GM12878 (cell line): Measurements from ENCODE around the gene ACACA. TPM values are rescaled to one million over a fixed set of nuclear protein-coding genes. Genes with fewer than 3 reads are reported as not detected.

Experiments
- ATAC-seq: fragments of 200-7000 bp; cut with Tn5 transposase; 3 replicates; pipeline ENCODE4 v1.9.1; 2020; ENCODE audit warnings: mild to moderate bottlenecking, moderate library complexity
- BruUV-seq: library from RNA; stranded (reverse); fragments of 400-500 nt; replicated peaks from 2 replicates; lab custom pipeline; 2021; lab: Mats Ljungman, UMichigan
- CTCF ChIA-PET: fragments of 300-600 bp; sonication (Branson Sonifier 250); formaldehyde crosslinking; extraction: SDS; loops from one replicate; lab custom pipeline; 2021; ENCODE audit warnings: inconsistent platforms; lab: Yijun Ruan, JAX
- POLR2A ChIA-PET: fragments of 350-600 bp; formaldehyde crosslinking; extraction: SDS; loops from one replicate; lab custom pipeline; 2021; ENCODE audit warnings: inconsistent platforms; lab: Charles Lee
- RAD21 ChIA-PET: fragments of 300-600 bp; sonication (Branson Sonifier 250); formaldehyde crosslinking; loops from one replicate; lab custom pipeline; 2023; ENCODE audit warnings: antibody characterized with exemption; ENCODE audit not compliant: unreplicated experiment; lab: Charles Lee
- SMC1A ChIA-PET: fragments of 300-600 bp; sonication (Branson Sonifier 250); formaldehyde crosslinking; loops from one replicate; lab custom pipeline; 2023; ENCODE audit not compliant: unreplicated experiment, uncharacterized antibody; lab: Charles Lee
- DNase-seq: peaks from one replicate; pipeline ENCODE4 v3.0.0-alpha.2; 2011; ENCODE audit warnings: low read depth, low spot score
- FAIRE-seq: peaks from 3 replicates; lab custom pipeline; 2011; peaks lifted over from hg19 to GRCh38; lab: Jason Lieb, UNC
- H2AFZ ChIP-seq: 2 replicates; pipeline ENCODE4 v1.6.0; 2011; ENCODE audit warnings: low read depth, low read length, control low read depth; ENCODE audit not compliant: control insufficient read depth
- H3K27ac ChIP-seq: 2 replicates; pipeline ENCODE4 v1.5.1; 2011; ENCODE audit warnings: control low read depth; ENCODE audit not compliant: control insufficient read depth, insufficient read depth
- H3K27me3 ChIP-seq, 2 experiments: replicated peaks in 1 of 2; 2 replicates each; pipeline versions ENCODE4 v1.6.0 to v1.6.1; 2011; ENCODE audit warnings: low read length in 1 of 2; ENCODE audit not compliant: control insufficient read depth in 2 of 2, insufficient read depth in 2 of 2
- H3K36me3 ChIP-seq, 2 experiments: 2 replicates each; pipeline ENCODE4 v1.5.1; 2011; ENCODE audit warnings: low read length in 1 of 2; ENCODE audit not compliant: control insufficient read depth in 2 of 2, insufficient read depth in 2 of 2
- H3K4me1 ChIP-seq: 2 replicates; pipeline ENCODE4 v1.6.1; 2011; ENCODE audit warnings: mild to moderate bottlenecking, low read length, moderate library complexity, mixed read lengths; ENCODE audit not compliant: control insufficient read depth, insufficient read depth
- H3K4me2 ChIP-seq: 2 replicates; pipeline ENCODE4 v1.6.0; 2011; ENCODE audit warnings: control low read depth; ENCODE audit not compliant: control insufficient read depth, insufficient read depth
- H3K4me3 ChIP-seq: fragments of 200-600 bp; sonication (generic); 2 replicates; pipeline ENCODE4 v1.5.1; 2016
- H3K79me2 ChIP-seq: 2 replicates; pipeline ENCODE4 v1.6.0; 2011; ENCODE audit warnings: low read length; ENCODE audit not compliant: control insufficient read depth, insufficient read depth
- H3K9ac ChIP-seq: 2 replicates; pipeline ENCODE4 v1.8.0; 2011; ENCODE audit warnings: low read length, control low read depth, mixed read lengths; ENCODE audit not compliant: control insufficient read depth, insufficient read depth
- H3K9me3 ChIP-seq: replicated peaks from 3 replicates; pipeline ENCODE4 v1.5.1; 2011; ENCODE audit warnings: mild to moderate bottlenecking, low read length; ENCODE audit not compliant: control insufficient read depth, insufficient read depth
- H4K20me1 ChIP-seq: 2 replicates; pipeline ENCODE4 v1.6.0; 2011; ENCODE audit not compliant: control insufficient read depth, insufficient read depth
- ELK1 ChIP-seq: IDR thresholded peaks from 2 replicates; pipeline ENCODE4 v1.6.1; 2012; ENCODE audit warnings: low read depth, low read length, improper control_type of control experiment
- POLR2AphosphoS2 ChIP-seq: IDR thresholded peaks from 2 replicates; pipeline ENCODE4 v1.6.1; 2011; ENCODE audit warnings: low read depth, mild to moderate bottlenecking, low read length, improper control_type of control experiment, moderate library complexity
- ZNF384 ChIP-seq: IDR thresholded peaks from 2 replicates; pipeline ENCODE4 v1.6.1; 2012; ENCODE audit warnings: low read depth, mild to moderate bottlenecking, low read length, improper control_type of control experiment, borderline replicate concordance
- WGBS: methylation state at CpG from one replicate; pipeline ENCODE4 v1.1.6; 2016; ENCODE audit warnings: low lambda C conversion rate; ENCODE audit not compliant: insufficient replicate concordance, insufficient coverage; ENCODE audit errors: missing lambda C conversion rate; 5-methylcytosine and 5-hydroxymethylcytosine counted together
- in situ Hi-C: fragments of 300-500 bp; cut with MboI; formaldehyde crosslinking; loops from 9 replicates; pipeline ENCODE4 v1.14.3; 2018; ENCODE audit warnings: mixed read lengths
- intact Hi-C: fragments of 100-400 bp; cut with micrococcal nuclease; formaldehyde crosslinking; loops from one replicate; pipeline ENCODE4 v1.14.2; 2022; ENCODE audit not compliant: unreplicated experiment
- polyA plus RNA-seq, 11 experiments: library from polyadenylated mRNA; depleted of rRNA in 4 of 11; unstranded in 6 of 11; stranded (reverse) in 5 of 11; fragments of >200 nt; fragmentation: Nextera tagmentation in 4 of 11; fragmentation: Illumina TruSeq in 1 of 11; extraction: Ambion mirVana in 4 of 11; extraction: Trizol in 1 of 11; gene quantifications; 1 replicate in 1 of 11; 2 replicates in 10 of 11; pipeline versions ENCODE4 v1.2.1 to v1.2.3, GENCODE V29; 2011 to 2016; ENCODE audit warnings: inconsistent platforms in 2 of 11, missing spikeins in 2 of 11, low read depth in 1 of 11
- total RNA-seq, 4 experiments: library from RNA; depleted of rRNA in 3 of 4; stranded (reverse); fragments of >200 nt in 3 of 4; fragmentation: Illumina TruSeq in 1 of 4; extraction: Trizol in 1 of 4; gene quantifications; 2 replicates each; pipeline versions ENCODE4 v1.2.1 to v1.2.3, GENCODE V29; 2013 to 2021
- TF ChIP-seq, protein P1 (sequence below): fragments of 450-650 bp; IDR thresholded peaks from 2 replicates; pipeline ENCODE4 v1.6.1; 2017; ENCODE audit warnings: antibody characterized with exemption, mild to moderate bottlenecking, moderate library complexity

Gene ACACA
- total and polyA plus RNA-seq, 10 of the 15 experiments (the other 5 are each of a cell fraction or from before 2014, with no cell fraction given): 12.9 to 74.2 (median 32.0) TPM

DNA sequence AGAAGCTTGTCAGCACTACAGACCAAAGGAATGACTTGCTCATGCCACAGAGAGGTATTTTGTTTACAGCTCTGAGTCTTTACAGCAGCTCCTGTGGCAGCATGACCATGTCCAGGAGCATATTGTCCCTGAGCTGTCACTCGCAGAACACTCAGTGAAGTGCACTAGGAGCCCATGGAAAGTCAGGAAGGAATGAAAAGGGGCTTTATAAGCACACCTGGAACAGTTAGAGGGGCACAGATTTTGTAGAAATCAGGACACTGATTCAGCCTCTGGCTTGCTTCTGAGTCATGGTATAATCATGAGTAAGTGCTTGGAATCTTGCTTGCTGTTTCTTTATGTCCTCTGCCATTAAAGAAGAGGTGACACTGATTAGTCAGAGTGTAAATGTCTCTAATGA, 41.0 kb upstream of the ACACA start:
- CTCF ChIA-PET: interaction anchor here (1.1 to 1.6 kb wide), 2 partner anchors 44 to 51 kb away, joined by 3 to 8 read pairs; no protein-coding TSS in a partner anchor
- FAIRE-seq (no peak), ATAC-seq (no peak), DNase-seq (no peak)
- peaks cover 4 to 14% of the 10 kb centered on the region in 2 experiments for H3K36me3 ChIP-seq
- no peak overlapping the region for H3K27ac ChIP-seq
- no peaks in the 10 kb centered on the region; the same call in 1 of the 2 replicates for H3K79me2 ChIP-seq
- intact Hi-C loops: no loop called here
- TF ChIP-seq, protein P1, sequence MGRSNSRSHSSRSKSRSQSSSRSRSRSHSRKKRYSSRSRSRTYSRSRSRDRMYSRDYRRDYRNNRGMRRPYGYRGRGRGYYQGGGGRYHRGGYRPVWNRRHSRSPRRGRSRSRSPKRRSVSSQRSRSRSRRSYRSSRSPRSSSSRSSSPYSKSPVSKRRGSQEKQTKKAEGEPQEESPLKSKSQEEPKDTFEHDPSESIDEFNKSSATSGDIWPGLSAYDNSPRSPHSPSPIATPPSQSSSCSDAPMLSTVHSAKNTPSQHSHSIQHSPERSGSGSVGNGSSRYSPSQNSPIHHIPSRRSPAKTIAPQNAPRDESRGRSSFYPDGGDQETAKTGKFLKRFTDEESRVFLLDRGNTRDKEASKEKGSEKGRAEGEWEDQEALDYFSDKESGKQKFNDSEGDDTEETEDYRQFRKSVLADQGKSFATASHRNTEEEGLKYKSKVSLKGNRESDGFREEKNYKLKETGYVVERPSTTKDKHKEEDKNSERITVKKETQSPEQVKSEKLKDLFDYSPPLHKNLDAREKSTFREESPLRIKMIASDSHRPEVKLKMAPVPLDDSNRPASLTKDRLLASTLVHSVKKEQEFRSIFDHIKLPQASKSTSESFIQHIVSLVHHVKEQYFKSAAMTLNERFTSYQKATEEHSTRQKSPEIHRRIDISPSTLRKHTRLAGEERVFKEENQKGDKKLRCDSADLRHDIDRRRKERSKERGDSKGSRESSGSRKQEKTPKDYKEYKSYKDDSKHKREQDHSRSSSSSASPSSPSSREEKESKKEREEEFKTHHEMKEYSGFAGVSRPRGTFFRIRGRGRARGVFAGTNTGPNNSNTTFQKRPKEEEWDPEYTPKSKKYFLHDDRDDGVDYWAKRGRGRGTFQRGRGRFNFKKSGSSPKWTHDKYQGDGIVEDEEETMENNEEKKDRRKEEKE: no peak
- TF ChIP-seq POLR2AphosphoS2: no peak
- TF ChIP-seq ZNF384: no peak
- no peak for TF ChIP-seq ELK1
- no TSS peak for BruUV-seq
- H2AFZ ChIP-seq: no peak overlapping the region
- SMC1A ChIA-PET: interaction anchor here (0.8 to 1.3 kb wide), 4 partner anchors 17 to 74 kb away, joined by 3 to 5 read pairs (median 3); no protein-coding TSS in a partner anchor
- no peaks in the 10 kb centered on the region for H3K4me1 ChIP-seq
- RAD21 ChIA-PET: interaction anchor here (3.3 kb wide), 1 partner anchor 17 kb away, joined by 15 read pairs; no protein-coding TSS in a partner anchor
- H3K4me3 ChIP-seq: no peak overlapping the region
- WGBS: 100% methylated on average over 1 of the region's 1 CpG
- H3K27me3 ChIP-seq: no peaks in the 10 kb centered on the region
- in situ Hi-C loops: no loop called here
- no peaks in the 10 kb centered on the region for H3K9me3 ChIP-seq
- POLR2A ChIA-PET: no interaction called here
- no peaks in the 10 kb centered on the region for H4K20me1 ChIP-seq
- no peak overlapping the region for H3K9ac ChIP-seq
- no peak overlapping the region for H3K4me2 ChIP-seq
